Prostate gland (tissue), 2 donors: ENCODE data around the gene PCSK6. TPM values are rescaled to one million over a fixed set of nuclear protein-coding genes. Genes with fewer than 3 reads are reported as not detected.

ENCODE experiments used
- DNase-seq: peaks from one replicate; pipeline ENCODE4 v3.0.0-alpha.2; 2019; ENCODE audit warnings: low spot score
- H3K27ac ChIP-seq, 2 donors: fragments of 200-600 bp; sonication (generic); 2 replicates each; pipeline ENCODE4 v1.5.1; 2017 to 2019
- H3K27me3 ChIP-seq: fragments of 200-600 bp; sonication (generic); replicated peaks from 2 replicates; pipeline ENCODE4 v1.5.1; 2019; ENCODE audit not compliant: insufficient read depth
- H3K36me3 ChIP-seq, 2 donors: fragments of 200-600 bp; sonication (generic); 1 replicate in 1 of 2; 2 replicates in 1 of 2; pipeline versions ENCODE4 v1.5.1 to v1.8.1; 2017 to 2019
- H3K4me1 ChIP-seq: fragments of 200-600 bp; sonication (generic); replicated peaks from 2 replicates; pipeline ENCODE4 v1.5.1; 2019
- H3K4me3 ChIP-seq, 2 donors: fragments of 200-600 bp; sonication (generic); 2 replicates each; pipeline ENCODE4 v1.5.1; 2017 to 2019
- H3K9me3 ChIP-seq: fragments of 200-600 bp; sonication (generic); 2 replicates; pipeline ENCODE4 v1.5.1; 2017
- CTCF ChIP-seq, 4 experiments: fragments of 200-600 bp in 2 of 4; fragments of 450-650 bp in 2 of 4; sonication (generic) in 2 of 4; IDR thresholded peaks; 1 replicate in 3 of 4; 2 replicates in 1 of 4; pipeline ENCODE4 v1.5.1; 2016 to 2019; ENCODE audit warnings: antibody characterized with exemption in 4 of 4, mild to moderate bottlenecking in 2 of 4, moderate library complexity in 2 of 4
- POLR2A ChIP-seq: fragments of 450-650 bp; IDR thresholded peaks from one replicate; pipeline ENCODE4 v1.6.1; 2016; ENCODE audit warnings: antibody characterized with exemption, mild to moderate bottlenecking
- POLR2AphosphoS5 ChIP-seq: sonication (generic); formaldehyde crosslinking; IDR thresholded peaks from one replicate; pipeline ENCODE4 v1.6.1; 2017; ENCODE audit warnings: antibody characterized with exemption
- WGBS: methylation state at CpG from one replicate; pipeline ENCODE4 v1.1.5; 2018; 5-methylcytosine and 5-hydroxymethylcytosine counted together
- intact Hi-C: fragments of 100-400 bp; cut with DNase I; formaldehyde crosslinking; loops from one replicate; pipeline ENCODE4 v1.14.2; 2022
- total RNA-seq, 2 donors: library from RNA; depleted of rRNA; stranded (reverse); fragments of >200 nt; gene quantifications; one replicate each; pipeline ENCODE4 v1.1.0, GENCODE V29; 2016

Gene PCSK6
- total RNA-seq, 2 donors from 2014 or later = 4.4 to 84.1 TPM

- Histone ChIP-seq H3K9me3 (no peaks in the 10 kb centered on the region), H3K4me3 (no peak overlapping the region), H3K27me3 (no peaks in the 10 kb centered on the region), H3K4me1 (no peaks in the 10 kb centered on the region), H3K27ac (no peak overlapping the region), H3K36me3 (no peaks in the 10 kb centered on the region)
- no peak for DNase-seq
- intact Hi-C loops = no loop called here
- WGBS = 91% methylated on average over 6 of the region's 6 CpGs
- TF ChIP-seq POLR2A = no peak
- TF ChIP-seq CTCF (IDR thresholded peaks at IDR 0.05) = no peak
- TF ChIP-seq POLR2AphosphoS5 = no peak
Observed at GRCh38 chr15:101431748-101432147, 57.8 kb downstream of the PCSK6 start.

GRCh38 chr15:101431301-101431700 is 58.2 kb downstream of the PCSK6 start:
- H3K4me3 ChIP-seq = no peak overlapping the region
- intact Hi-C loops = no loop called here
- H3K27me3 ChIP-seq = no peaks in the 10 kb centered on the region
- H3K4me1 ChIP-seq = no peaks in the 10 kb centered on the region
- H3K9me3 ChIP-seq = no peaks in the 10 kb centered on the region
- TF ChIP-seq POLR2A (no peak), POLR2AphosphoS5 (no peak), CTCF (IDR thresholded peaks at IDR 0.05) (no peak)
- no peak overlapping the region for H3K27ac ChIP-seq
- no peak for DNase-seq
- WGBS = 83% methylated on average over 15 of the region's 15 CpGs
- no peaks in the 10 kb centered on the region for H3K36me3 ChIP-seq

GRCh38 chr15:101429646-101430045 is 59.9 kb downstream of the PCSK6 start:
- Histone ChIP-seq H3K27me3 (no peaks in the 10 kb centered on the region), H3K9me3 (no peaks in the 10 kb centered on the region), H3K27ac (no peak overlapping the region), H3K36me3 (no peaks in the 10 kb centered on the region), H3K4me3 (no peak overlapping the region), H3K4me1 (no peaks in the 10 kb centered on the region)
- TF ChIP-seq POLR2A = no peak
- TF ChIP-seq CTCF (IDR thresholded peaks at IDR 0.05) = no peak
- TF ChIP-seq POLR2AphosphoS5 = no peak
- intact Hi-C loops = no loop called here
- 86% methylated on average over 18 of the region's 18 CpGs for WGBS
- DNase-seq = no peak

DNA sequence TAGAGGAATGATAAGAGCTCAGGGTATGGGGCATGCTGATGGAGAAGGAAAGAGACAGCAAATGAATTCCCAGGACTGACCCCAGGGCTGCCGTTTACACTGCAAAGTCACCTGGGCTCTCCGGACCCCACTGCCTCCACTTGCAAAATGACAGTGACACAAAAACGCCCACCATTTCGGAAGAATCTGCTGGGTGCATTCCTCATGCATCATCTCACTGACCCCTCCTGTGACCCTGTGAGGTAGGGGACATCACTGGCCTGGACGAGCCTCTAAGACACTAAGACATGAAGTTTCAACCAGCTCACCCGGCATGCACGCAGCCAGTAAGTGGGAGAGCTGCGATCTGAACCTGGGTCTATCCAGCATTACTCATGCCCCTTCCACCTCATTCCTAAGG is 60.3 kb downstream of the PCSK6 start:
- DNase-seq = no peak
- Histone ChIP-seq H3K27ac (no peak overlapping the region), H3K4me3 (no peak overlapping the region), H3K27me3 (no peaks in the 10 kb centered on the region), H3K9me3 (no peaks in the 10 kb centered on the region), H3K36me3 (no peaks in the 10 kb centered on the region), H3K4me1 (no peaks in the 10 kb centered on the region)
- 91% methylated on average over 8 of the region's 8 CpGs for WGBS
- TF ChIP-seq POLR2A (no peak), CTCF (IDR thresholded peaks at IDR 0.05) (no peak), POLR2AphosphoS5 (no peak)
- intact Hi-C loops = no loop called here

DNA sequence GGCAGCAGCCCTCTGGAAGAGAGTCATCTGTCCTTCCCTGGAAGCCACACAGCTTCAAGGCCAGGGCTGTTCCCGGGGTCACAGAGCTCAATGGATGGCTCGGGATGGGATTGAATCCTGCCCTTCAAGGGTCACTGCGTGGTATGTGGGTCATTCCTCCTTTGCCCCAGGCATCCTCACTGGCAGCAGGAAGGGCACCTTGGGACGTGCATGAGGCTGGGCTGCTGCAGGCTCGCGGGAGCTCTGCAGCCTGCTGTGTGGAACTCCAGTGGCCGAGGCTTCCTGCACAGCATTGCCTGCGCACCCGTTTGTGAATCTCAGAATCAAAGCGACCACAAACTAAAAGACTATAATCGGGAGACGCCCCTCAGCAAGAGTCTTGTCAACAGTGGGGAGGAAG is 60.7 kb downstream of the PCSK6 start:
- Histone ChIP-seq H3K36me3 (no peaks in the 10 kb centered on the region), H3K4me3 (no peak overlapping the region), H3K9me3 (no peaks in the 10 kb centered on the region), H3K27ac (no peak overlapping the region), H3K27me3 (no peaks in the 10 kb centered on the region), H3K4me1 (no peaks in the 10 kb centered on the region)
- intact Hi-C loops = no loop called here
- no peak for DNase-seq
- TF ChIP-seq CTCF (IDR thresholded peaks at IDR 0.05) = no peak
- TF ChIP-seq POLR2A = no peak
- TF ChIP-seq POLR2AphosphoS5 = no peak
- WGBS = 80% methylated on average over 12 of the region's 12 CpGs
